Body of pancreas (tissue), 4 donors: ENCODE measurements around the gene F13B.

Source experiments
- POLR2A ChIP-seq, 3 donors: fragments of 450-650 bp; IDR thresholded peaks; one replicate each; pipeline ENCODE4 v1.6.1; 2016; ENCODE audit warnings: antibody characterized with exemption in 3 of 3, mild to moderate bottlenecking in 2 of 3
- TF ChIP-seq, protein P1 (sequence below), 7 experiments: fragments of 450-650 bp in 4 of 7; fragments of 200-600 bp in 3 of 7; sonication (generic) in 3 of 7; IDR thresholded peaks; one replicate each; pipeline ENCODE4 v1.5.1; 2016 to 2019; ENCODE audit warnings: antibody characterized with exemption in 7 of 7

DNA sequence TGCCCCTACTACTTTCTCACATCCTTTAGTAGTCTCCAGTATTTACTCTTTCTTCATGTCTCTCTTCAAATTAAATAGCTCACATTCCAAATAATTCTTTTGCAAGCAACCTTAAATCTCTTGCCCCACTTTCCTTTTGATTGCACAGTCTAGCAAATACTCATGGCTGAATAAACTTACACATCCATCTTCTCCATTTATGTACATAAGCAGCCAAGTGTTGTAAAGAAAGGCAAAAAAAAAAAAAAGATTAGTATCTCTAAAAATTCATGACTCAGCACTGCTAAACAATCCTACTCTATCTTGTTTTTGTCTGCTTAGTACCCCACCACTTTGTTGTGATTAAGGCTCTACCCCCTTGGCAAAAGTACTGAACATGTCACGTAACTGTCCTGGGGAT lies 42.6 kb downstream of the F13B start:
- TF ChIP-seq, protein P1, sequence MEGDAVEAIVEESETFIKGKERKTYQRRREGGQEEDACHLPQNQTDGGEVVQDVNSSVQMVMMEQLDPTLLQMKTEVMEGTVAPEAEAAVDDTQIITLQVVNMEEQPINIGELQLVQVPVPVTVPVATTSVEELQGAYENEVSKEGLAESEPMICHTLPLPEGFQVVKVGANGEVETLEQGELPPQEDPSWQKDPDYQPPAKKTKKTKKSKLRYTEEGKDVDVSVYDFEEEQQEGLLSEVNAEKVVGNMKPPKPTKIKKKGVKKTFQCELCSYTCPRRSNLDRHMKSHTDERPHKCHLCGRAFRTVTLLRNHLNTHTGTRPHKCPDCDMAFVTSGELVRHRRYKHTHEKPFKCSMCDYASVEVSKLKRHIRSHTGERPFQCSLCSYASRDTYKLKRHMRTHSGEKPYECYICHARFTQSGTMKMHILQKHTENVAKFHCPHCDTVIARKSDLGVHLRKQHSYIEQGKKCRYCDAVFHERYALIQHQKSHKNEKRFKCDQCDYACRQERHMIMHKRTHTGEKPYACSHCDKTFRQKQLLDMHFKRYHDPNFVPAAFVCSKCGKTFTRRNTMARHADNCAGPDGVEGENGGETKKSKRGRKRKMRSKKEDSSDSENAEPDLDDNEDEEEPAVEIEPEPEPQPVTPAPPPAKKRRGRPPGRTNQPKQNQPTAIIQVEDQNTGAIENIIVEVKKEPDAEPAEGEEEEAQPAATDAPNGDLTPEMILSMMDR (IDR thresholded peaks at IDR 0.05) = no peak
- TF ChIP-seq POLR2A (IDR thresholded peaks at IDR 0.05) = no peak
